ENCODE measurements around the gene SLC16A2.
"Not testable (repeated sequence)": the region's sequence is repeated elsewhere in the genome, so short reads cannot be mapped to it uniquely, and the experiment has no call there.

Gene SLC16A2

GRCh38 chrX:74448669-74449068 is 27.4 kb downstream of the SLC16A2 start:
- DNase-seq, result no peak

DNA sequence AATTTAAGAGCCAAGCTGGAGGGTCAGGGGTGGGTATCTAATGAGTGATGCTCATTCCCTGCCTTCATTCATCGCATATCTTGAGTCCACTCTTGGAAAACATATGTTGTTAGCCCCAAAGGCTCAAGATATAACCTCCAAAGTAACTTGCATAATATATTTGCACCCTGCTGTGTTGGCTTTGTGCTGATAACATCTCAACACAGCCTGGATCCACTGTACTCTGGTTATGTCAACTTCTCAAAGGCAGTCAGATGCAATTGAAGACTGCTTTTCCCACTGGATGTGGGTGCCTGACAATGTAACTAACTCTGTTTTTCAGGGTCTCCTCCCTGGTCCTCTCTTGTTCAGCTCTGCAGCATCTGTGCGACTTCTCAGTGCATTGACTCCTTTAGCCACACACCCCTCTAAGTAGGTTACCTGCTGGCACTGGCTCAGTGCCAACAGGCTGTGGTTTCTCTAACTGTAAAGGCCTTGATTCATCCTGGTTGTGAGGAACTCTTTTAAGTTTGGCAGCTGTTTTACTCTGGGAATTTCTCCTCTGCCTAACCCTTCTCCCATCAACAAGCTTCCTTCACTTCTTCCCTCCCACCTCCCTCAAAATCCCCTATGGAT is 28.1 kb downstream of the SLC16A2 start:
- DNase-seq, result no peak

DNA sequence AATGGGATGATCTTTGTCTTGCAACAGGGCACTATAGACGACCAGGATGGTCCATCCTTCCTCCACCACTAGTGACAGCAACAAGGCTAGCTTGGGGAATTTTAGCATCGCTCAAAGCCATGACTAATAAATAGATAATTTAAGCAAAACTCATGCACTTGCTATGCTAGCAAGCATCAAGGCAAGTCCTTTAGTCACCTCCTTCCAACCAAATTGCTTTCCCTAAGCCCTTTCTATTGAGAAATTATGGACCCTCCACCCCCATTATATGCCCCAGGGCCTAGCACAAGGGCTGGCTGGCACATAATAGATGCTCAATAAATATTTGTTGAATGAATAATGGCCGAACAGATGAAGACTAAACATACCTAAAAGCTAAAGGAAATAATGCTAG is 28.6 kb downstream of the SLC16A2 start:
- no peak for DNase-seq

- DNase-seq, result no peak
Observed at GRCh38 chrX:74450803-74451449, 29.6 kb downstream of the SLC16A2 start.

DNA sequence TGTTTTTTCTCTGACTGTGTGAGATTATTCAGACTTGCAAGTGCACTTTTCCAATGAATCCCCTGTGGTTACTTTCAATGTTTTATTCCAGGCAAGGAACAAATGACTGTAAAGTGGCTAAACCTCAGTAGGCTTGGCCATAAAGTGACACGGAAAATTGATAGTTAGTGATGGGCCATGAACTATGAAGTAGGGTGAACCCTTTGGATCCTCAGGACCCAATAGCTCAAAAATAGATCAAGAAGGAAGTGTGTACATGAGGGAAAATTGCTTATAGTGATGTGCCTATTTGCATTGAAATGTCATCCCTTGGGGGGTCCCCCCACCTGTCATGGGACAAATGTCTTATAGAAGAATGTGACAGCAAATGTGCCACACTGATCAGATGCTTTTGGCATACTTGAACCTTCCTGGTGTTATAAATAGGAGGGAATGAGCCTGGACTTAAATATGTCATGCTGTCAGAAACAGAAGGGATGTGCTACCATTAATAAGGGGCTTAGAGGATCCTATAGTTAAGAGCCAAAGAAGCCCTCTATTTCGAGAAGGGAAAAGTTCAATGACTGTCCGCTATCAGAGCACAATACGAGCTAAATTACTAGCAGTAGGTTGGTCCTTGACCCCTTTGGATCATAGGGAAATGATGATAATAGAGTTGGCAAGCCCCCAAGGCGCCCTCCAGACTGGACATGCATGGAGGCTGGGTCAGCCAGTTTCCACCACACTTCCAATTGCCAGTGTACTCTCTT is 30.3 kb downstream of the SLC16A2 start:
- DNase-seq, result no peak

DNA sequence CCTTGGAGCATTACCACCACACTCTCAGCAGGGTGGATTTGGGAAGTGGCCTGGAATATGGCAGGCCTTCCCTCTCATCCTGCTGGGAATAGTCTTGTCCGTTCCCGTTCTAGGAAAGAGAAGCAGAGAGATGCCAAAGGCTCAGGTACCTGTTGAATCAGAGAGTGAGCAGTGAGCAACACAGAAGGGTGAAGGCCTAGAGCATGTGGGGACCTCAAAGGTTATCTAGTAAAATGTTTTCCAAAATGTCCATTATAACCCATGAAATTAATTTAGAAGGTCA is 30.8 kb downstream of the SLC16A2 start:
- no peak for DNase-seq

GRCh38 chrX:74453178-74453577 is 31.9 kb downstream of the SLC16A2 start:
- no peak for DNase-seq

- not testable (repeated sequence) for DNase-seq
Observed at GRCh38 chrX:74454233-74454632, 32.9 kb downstream of the SLC16A2 start.

- DNase-seq, result no peak
Observed at GRCh38 chrX:74458736-74459135, 37.4 kb downstream of the SLC16A2 start.

GRCh38 chrX:74461384-74461783 is 40.1 kb downstream of the SLC16A2 start:
- DNase-seq, result no peak

GRCh38 chrX:74464722-74465121 is 43.4 kb downstream of the SLC16A2 start:
- no peak for DNase-seq

DNA sequence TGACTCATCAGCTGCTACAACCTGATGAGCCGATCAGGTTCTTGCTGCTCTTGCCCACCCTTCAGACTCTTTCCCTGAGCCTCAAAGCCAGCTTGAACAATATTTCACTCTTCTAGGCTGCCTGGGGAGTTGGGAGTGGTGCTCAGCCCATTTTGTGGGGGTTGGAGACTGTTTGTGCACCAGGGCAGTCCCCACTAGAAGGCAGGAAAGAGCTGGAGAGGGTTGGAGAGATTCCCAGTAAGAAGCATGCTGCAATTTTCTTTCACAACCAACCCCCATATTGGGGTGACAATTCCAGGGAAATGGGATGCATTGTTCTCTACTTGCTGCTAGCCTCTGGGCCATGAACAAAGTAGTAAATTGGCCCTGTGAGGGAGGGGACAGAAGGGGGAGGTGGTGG is 44.1 kb downstream of the SLC16A2 start:
- DNase-seq, result no peak

- DNase-seq, result no peak
Observed at GRCh38 chrX:74467656-74468055, 46.4 kb downstream of the SLC16A2 start.

DNA sequence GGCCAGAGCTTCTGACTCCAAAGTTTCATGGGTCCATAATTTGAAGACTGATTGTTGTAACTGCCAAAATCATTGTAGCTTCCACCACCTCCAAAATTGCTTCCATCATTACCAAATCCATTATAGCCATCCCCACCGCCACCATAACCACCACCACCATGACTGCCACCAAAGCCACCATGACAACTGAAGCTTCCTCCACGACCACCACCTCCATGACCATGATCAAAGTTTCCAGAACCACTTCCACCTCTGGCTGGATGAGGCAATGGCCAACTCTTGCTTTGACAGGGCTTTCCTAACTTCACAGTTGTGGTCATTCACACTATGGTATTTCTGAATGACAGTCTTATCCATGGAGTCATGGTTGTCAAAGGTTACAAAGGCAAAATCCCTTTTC is 51.8 kb downstream of the SLC16A2 start:
- not testable (repeated sequence) for DNase-seq

GRCh38 chrX:74490247-74490646 is 69.0 kb downstream of the SLC16A2 start:
- no peak for DNase-seq

- DNase-seq, result no peak
Observed at GRCh38 chrX:74492720-74493201, 71.5 kb downstream of the SLC16A2 start.

DNA sequence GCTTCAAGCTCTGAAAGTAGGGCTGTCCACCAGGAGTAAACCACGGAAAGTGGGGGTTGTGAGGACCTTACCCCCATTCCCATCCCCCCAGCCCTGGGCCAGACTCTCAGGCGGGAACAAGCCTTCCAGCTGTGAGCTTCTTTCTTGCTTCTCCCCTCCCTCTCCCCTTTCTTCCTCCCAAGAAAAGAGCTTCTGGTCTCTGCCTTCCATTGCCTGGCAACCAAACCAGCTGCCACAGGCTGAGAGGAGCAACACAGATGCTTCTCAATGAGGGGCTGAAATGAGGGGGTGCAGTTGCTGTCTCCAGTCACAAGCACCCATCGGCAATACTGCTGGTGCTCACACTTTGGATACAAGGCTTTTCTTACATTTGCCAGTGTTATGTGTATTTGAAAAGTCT is 72.5 kb downstream of the SLC16A2 start:
- no peak for DNase-seq

- DNase-seq, result no peak
Observed at GRCh38 chrX:74498924-74499323, 77.6 kb downstream of the SLC16A2 start.

DNA sequence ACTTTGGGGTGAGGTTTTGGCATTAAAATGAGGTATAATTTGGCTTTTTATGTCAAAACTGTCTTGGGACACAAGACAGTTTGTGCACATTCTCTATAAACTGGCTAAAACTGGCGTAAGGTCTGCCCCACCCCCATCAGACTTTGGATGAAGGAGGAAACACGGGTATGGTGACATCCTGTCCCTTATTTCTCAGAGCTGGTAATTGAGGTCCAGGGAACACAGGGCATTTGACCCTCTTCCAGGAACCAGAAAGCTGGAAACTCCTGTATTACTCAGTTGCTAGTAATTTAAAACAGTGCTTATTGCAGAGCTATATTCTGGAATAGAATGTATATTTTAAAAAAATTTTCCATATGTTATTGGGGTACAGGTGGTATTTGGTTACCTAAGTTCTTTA is 78.8 kb downstream of the SLC16A2 start:
- DNase-seq, result no peak

- no peak for DNase-seq
Observed at GRCh38 chrX:74500555-74500954, 79.3 kb downstream of the SLC16A2 start.

GRCh38 chrX:74505437-74505836 is 84.1 kb downstream of the SLC16A2 start:
- no peak for DNase-seq

DNA sequence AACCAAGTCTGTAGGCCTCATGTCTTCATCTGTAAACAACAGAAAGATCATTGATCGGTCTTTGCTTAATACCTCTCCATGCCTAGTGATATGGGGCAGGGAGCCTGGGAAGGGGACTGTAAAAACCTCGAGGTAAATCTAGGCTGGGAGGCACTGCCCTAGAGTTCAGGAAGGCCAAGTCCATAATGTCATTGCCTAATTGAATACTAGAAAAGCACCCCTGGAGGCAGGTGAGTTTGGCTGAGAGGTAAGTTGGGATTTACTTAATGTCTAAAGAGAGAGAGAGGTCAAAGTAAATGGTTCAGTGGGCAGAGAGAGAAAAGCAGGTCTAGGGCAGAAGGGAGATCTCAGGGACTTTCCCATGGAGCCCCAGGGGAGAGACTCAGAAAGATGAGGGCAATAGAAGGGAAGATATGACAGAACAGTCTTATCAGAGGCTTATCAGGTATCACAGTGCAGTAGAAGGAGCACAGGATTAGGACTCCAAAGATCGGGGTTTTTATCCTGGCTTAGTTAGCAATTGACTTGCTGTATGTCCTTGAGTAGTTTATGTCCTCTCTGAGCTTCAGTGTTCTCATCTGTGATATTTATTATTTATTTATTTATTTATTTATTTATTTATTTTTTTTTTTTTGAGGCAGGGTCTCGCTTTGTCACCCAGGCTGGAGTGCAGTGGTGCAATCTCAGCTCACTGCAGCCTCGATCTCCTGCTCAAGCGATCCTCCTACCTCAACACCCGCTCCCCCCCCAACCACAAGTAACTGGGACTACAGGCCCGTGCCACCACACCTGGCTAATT is 85.2 kb downstream of the SLC16A2 start:
- no peak for DNase-seq

GRCh38 chrX:74507191-74507590 is 85.9 kb downstream of the SLC16A2 start:
- no peak for DNase-seq

- DNase-seq, result no peak
Observed at GRCh38 chrX:74509989-74510388, 88.7 kb downstream of the SLC16A2 start.
